Keratinocyte (primary cell): ENCODE results near the gene THRB. TPM values are rescaled to one million over a fixed set of nuclear protein-coding genes. Genes with fewer than 3 reads are reported as not detected.

Experiments used
- DNase-seq: peaks from one replicate; pipeline ENCODE4 v3.0.0-alpha.2; 2011; ENCODE audit warnings: low read depth, missing footprints, low spot score
- FAIRE-seq: peaks from 2 replicates; lab custom pipeline; 2011; peaks lifted over from hg19 to GRCh38; lab: Jason Lieb, UNC
- H2AFZ ChIP-seq: 2 replicates; pipeline ENCODE4 v1.6.0; 2012; ENCODE audit warnings: low read length, control low read depth, inconsistent platforms; ENCODE audit not compliant: control insufficient read depth
- H3K27ac ChIP-seq: 2 replicates; pipeline ENCODE4 v1.5.1; 2011; ENCODE audit warnings: low read length; ENCODE audit not compliant: control insufficient read depth, insufficient read depth
- H3K27me3 ChIP-seq: 3 replicates; pipeline ENCODE4 v1.6.0; 2011; ENCODE audit warnings: low read length; ENCODE audit not compliant: control insufficient read depth, insufficient read depth; ENCODE audit errors: extremely low read depth
- H3K36me3 ChIP-seq, 2 experiments: 2 replicates in 1 of 2; 3 replicates in 1 of 2; pipeline ENCODE4 v1.5.1; 2011; ENCODE audit warnings: low read length in 2 of 2, mild to moderate bottlenecking in 1 of 2; ENCODE audit not compliant: control insufficient read depth in 2 of 2, insufficient read depth in 2 of 2; ENCODE audit errors: extremely low read depth in 1 of 2
- H3K4me1 ChIP-seq: 3 replicates; pipeline ENCODE4 v1.5.1; 2011; ENCODE audit warnings: low read length; ENCODE audit not compliant: control insufficient read depth, insufficient read depth; ENCODE audit errors: extremely low read depth
- H3K4me2 ChIP-seq: 3 replicates; pipeline ENCODE4 v1.6.0; 2011; ENCODE audit warnings: low read depth, low read length; ENCODE audit not compliant: control insufficient read depth, insufficient read depth; ENCODE audit errors: extremely low read depth
- H3K4me3 ChIP-seq, 3 experiments: fragments of 200-600 bp in 1 of 3; sonication (generic) in 1 of 3; 2 replicates in 2 of 3; 3 replicates in 1 of 3; pipeline ENCODE4 v1.5.1; 2011 to 2016; ENCODE audit warnings: low read length in 3 of 3, mild to moderate bottlenecking in 3 of 3, control low read depth in 2 of 3, inconsistent platforms in 1 of 3, low read depth in 1 of 3, mixed read lengths in 1 of 3, mixed run types in 1 of 3, moderate library complexity in 1 of 3; ENCODE audit not compliant: control insufficient read depth in 2 of 3, insufficient read depth in 2 of 3; ENCODE audit errors: extremely low read depth in 1 of 3
- H3K79me2 ChIP-seq: 2 replicates; pipeline ENCODE4 v1.6.0; 2012; ENCODE audit warnings: low read length; ENCODE audit not compliant: control insufficient read depth, insufficient read depth
- H3K9ac ChIP-seq: 3 replicates; pipeline ENCODE4 v1.6.0; 2011; ENCODE audit warnings: low read length; ENCODE audit not compliant: control insufficient read depth, insufficient read depth; ENCODE audit errors: extremely low read depth
- H3K9me1 ChIP-seq: 3 replicates; pipeline ENCODE4 v1.6.0; 2011; ENCODE audit warnings: low read length; ENCODE audit not compliant: control insufficient read depth, insufficient read depth; ENCODE audit errors: extremely low read depth
- H3K9me3 ChIP-seq: 2 replicates; pipeline ENCODE4 v1.5.1; 2012; ENCODE audit warnings: low read depth, low read length; ENCODE audit not compliant: control insufficient read depth
- H4K20me1 ChIP-seq: 3 replicates; pipeline ENCODE4 v1.6.0; 2011; ENCODE audit warnings: low read length; ENCODE audit not compliant: control insufficient read depth, insufficient read depth; ENCODE audit errors: extremely low read depth
- EZH2 ChIP-seq: IDR thresholded peaks from one replicate; pipeline ENCODE4 v1.6.1; 2012; ENCODE audit warnings: inconsistent platforms, mild to moderate bottlenecking, low read length, moderate library complexity
- dilution Hi-C: fragments of 300-500 bp; cut with MboI; formaldehyde crosslinking; loops from one replicate; pipeline ENCODE4 v1.7.0; 2020; ENCODE audit warnings: low sequenced_read_pairs; ENCODE audit not compliant: extremely low pct_ligation_motif_present
- polyA plus RNA-seq, 5 experiments: library from polyadenylated mRNA; depleted of rRNA in 3 of 5; stranded (reverse) in 3 of 5; stranded (forward) in 1 of 5; unstranded in 1 of 5; fragments of >200 nt; gene quantifications; 1 replicate in 1 of 5; 2 replicates in 3 of 5; 3 replicates in 1 of 5; pipeline versions ENCODE4 v1.2.1 to v1.2.3, GENCODE V29; 2011 to 2012; ENCODE audit warnings: missing spikeins in 2 of 5, low read depth in 1 of 5, low replicate concordance in 1 of 5
- TF ChIP-seq, protein P1 (sequence below), 3 experiments: IDR thresholded peaks in 1 of 3; conservative IDR thresholded peaks in 1 of 3; optimal IDR thresholded peaks in 1 of 3; 2 replicates in 2 of 3; 3 replicates in 1 of 3; pipeline versions ENCODE3 to v1.5.1; 2011; ENCODE audit warnings: low read length in 3 of 3, mild to moderate bottlenecking in 3 of 3, moderate library complexity in 2 of 3, control low read depth in 1 of 3, inconsistent platforms in 1 of 3; ENCODE audit not compliant: insufficient read depth in 2 of 3; ENCODE audit errors: extremely low read depth in 1 of 3

The THRB gene
- polyA plus RNA-seq, 1 donor (not counting 4 experiments of a cell fraction or from before 2014, with no cell fraction given), result 2.6 TPM

DNA sequence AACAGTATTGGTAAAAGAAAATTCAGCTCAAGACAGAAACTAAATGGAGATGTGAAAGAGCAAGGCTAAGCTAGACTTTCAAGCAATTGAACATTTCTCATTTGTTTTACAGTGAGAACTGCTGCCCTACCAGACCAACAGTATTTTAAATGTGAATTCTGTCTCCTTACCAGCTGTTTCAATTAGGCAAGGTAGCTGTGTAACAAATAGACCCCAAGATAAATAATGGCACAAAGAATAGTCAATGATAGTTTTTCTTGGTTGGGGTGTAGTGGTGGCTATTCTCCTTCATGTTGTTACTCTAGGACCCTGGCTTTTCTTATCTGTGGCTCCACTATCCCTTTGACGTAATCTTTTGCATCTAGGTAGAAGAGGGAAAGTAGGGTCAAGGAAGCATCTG lies 30.4 kb upstream of the THRB start:
- DNase-seq (no peak), FAIRE-seq (peak; percentile 20)
- no peaks in the 10 kb centered on the region for H3K9me3 ChIP-seq
- TF ChIP-seq, protein P1, sequence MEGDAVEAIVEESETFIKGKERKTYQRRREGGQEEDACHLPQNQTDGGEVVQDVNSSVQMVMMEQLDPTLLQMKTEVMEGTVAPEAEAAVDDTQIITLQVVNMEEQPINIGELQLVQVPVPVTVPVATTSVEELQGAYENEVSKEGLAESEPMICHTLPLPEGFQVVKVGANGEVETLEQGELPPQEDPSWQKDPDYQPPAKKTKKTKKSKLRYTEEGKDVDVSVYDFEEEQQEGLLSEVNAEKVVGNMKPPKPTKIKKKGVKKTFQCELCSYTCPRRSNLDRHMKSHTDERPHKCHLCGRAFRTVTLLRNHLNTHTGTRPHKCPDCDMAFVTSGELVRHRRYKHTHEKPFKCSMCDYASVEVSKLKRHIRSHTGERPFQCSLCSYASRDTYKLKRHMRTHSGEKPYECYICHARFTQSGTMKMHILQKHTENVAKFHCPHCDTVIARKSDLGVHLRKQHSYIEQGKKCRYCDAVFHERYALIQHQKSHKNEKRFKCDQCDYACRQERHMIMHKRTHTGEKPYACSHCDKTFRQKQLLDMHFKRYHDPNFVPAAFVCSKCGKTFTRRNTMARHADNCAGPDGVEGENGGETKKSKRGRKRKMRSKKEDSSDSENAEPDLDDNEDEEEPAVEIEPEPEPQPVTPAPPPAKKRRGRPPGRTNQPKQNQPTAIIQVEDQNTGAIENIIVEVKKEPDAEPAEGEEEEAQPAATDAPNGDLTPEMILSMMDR (optimal IDR thresholded peaks at IDR 0.05 in 1 of 3, IDR thresholded peaks at IDR 0.05 in 1 of 3, conservative IDR thresholded peaks at IDR 0.05 in 1 of 3; ENCODE audit: extremely low read depth in 1 of 3, insufficient read depth in 2 of 3, low read length in 3 of 3), result no peak
- no peak for TF ChIP-seq EZH2
- no peak overlapping the region for H3K4me3 ChIP-seq
- H3K4me2 ChIP-seq, result peak overlapping the region; percentile 49
- no peaks in the 10 kb centered on the region for H3K79me2 ChIP-seq
- H3K36me3 ChIP-seq, result no peaks in the 10 kb centered on the region
- H2AFZ ChIP-seq, result no peak overlapping the region
- dilution Hi-C loops, result no loop called here
- no peaks in the 10 kb centered on the region for H4K20me1 ChIP-seq
- no peak overlapping the region for H3K9ac ChIP-seq
- H3K4me1 ChIP-seq, result peaks cover 16% of the 10 kb centered on the region
- H3K27me3 ChIP-seq, result peaks cover 6% of the 10 kb centered on the region
- H3K9me1 ChIP-seq, result no peaks in the 10 kb centered on the region
- H3K27ac ChIP-seq, result no peak overlapping the region

DNA sequence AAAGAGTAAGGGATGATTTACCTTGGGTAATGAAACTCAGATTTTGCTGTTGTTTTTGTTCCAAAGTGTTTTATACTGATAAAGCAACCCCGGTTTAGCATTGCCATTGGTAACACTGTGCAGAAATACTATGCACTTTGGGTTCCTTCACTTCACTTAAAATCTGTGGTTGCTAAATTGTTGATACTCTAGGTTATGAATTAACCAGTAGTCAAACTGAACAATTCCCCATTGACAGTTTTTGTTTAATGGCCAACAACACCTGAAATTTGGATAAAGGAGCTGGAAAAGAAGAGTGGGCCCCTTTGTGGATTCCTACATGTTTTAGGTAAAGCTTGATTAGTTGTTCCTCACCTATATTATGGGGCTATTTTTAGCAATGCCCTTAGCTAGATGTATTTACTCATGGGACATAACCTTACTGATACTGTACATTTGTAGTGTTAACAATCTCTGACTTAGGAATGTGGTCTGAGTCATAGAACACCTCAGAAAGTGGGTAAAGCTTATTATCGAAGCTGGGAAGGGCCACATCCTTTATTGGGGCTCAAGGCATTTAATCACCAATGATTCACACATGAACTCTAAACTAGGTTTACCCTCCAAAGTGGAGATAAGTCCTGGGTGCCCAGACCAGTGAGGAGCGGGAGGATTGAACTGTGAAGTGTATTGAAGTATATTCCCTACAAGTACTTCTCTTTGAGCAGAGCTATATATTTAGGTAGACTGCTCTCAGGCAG lies 29.5 kb upstream of the THRB start:
- Histone ChIP-seq H3K4me3 (peak overlapping the region in 1 of 3 experiments; percentile 34), H3K4me2 (peak overlapping the region; percentile 49), H3K36me3 (no peaks in the 10 kb centered on the region), H3K9me1 (no peaks in the 10 kb centered on the region), H3K4me1 (peaks cover 16% of the 10 kb centered on the region), H3K79me2 (no peaks in the 10 kb centered on the region), H2AFZ (no peak overlapping the region), H3K9ac (no peak overlapping the region), H3K27me3 (peaks cover 6% of the 10 kb centered on the region), H3K27ac (no peak overlapping the region), H4K20me1 (no peaks in the 10 kb centered on the region), H3K9me3 (no peaks in the 10 kb centered on the region)
- peak; percentile 59 for DNase-seq
- TF ChIP-seq, protein P1 (optimal IDR thresholded peaks at IDR 0.05 in 1 of 3, IDR thresholded peaks at IDR 0.05 in 1 of 3, conservative IDR thresholded peaks at IDR 0.05 in 1 of 3; ENCODE audit: extremely low read depth in 1 of 3, insufficient read depth in 2 of 3, low read length in 3 of 3), result no peak
- TF ChIP-seq EZH2, result no peak
- dilution Hi-C loops, result no loop called here
- peak; percentile 93 for FAIRE-seq
